Stimulated activated CD8-positive, alpha-beta memory T cell treated with anti-CD3 and anti-CD28 coated beads, Interleukin-4, amount 100 ng/mL, for 4 hours (primary cell): ENCODE data around the gene SNCA.

Experiments
- DNase-seq, 2 donors: peaks; one replicate each; pipeline ENCODE4 v3.0.0-alpha.2; 2020; ENCODE audit warnings: low read depth in 2 of 2, low spot score in 1 of 2

SNCA gene

DNA sequence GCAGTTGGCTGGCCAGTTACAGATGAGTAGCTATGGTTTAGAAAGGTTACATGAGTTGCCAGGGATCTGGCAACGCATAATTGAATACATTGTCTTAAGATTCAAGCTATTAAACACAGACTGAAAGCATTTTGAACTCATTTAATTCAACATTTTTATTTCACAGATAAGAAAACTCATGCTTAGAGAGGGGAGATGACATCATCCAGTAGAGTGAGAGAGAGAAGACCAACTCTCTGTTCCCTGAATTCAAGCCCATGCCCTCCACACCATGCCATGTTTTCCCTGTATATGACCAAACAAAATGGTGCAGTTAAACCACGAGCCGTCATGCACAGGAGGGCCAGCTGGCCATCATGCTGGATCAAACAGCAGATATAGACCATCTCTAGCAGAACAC lies 22.6 kb downstream of the SNCA start:
- DNase-seq, result no peak

DNA sequence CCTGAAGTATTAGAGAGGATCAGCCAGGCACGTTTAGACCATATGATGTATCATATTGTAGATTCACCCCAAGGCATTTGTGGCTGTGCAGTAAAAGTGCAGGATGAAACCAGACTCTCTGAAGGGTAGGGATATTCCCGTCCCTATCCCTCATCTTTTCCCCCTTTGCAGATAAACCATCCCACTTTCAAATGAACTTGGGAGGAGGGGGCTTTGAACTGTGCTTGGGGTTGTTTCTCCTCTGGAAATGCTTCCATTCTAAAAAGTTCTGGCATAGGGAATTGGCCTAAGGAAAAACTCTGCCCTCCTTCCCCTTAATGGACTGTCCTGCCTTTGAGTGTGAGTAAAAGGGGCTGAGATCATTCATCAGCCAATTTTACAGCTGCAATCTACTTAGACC lies 23.8 kb downstream of the SNCA start:
- DNase-seq, result no peak

DNA sequence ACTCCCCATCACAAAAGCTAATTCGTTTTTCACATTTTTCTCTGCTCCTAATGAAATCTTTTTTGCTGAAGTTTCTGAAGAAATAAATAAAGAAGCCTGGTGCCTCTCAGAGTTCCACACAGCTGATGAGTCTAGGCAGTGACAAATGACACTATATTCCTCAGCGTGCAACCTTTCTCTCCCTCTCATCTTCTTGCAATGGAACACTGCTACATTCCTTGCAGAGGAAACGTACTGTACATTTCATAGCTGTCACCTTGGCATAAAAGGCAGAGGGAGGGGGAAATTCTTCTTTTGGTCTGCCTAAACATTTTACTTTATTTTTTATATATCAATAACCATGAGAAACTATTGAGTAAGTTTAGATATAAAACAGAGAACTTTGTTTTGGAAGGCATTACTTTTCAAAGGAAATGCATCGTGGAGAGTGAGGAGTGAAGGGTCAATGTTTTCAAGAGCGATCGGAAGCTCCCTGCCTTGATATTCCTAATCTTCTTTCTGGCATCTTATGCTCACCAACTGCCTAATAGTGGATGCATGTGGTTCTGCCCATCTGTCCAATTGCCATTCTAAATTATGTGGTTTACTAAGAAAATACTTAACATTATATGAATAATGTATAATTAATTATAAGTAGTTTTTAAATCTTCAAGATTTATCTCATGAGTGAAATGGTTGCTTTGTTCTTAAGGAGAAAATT lies 29.4 kb downstream of the SNCA start:
- no peak for DNase-seq

DNA sequence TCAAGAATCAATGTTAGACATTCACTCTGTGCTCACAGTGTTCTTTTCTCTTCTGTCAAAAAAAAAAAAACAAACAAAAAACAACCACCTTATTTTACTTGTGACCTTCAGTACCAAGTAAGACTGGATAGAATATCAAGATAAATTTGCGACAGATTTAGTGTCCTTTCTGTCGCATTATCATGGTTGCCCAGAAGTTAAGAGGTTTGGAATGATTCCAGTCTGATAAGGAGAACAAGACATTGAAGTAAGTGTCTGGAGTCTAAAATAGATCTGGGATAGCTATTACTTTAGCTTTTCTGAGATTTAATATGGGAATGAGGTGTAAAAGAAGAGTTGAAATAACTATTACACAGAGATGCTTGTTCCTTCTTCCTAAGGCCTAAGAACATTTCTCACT lies 31.7 kb downstream of the SNCA start:
- no peak for DNase-seq

DNA sequence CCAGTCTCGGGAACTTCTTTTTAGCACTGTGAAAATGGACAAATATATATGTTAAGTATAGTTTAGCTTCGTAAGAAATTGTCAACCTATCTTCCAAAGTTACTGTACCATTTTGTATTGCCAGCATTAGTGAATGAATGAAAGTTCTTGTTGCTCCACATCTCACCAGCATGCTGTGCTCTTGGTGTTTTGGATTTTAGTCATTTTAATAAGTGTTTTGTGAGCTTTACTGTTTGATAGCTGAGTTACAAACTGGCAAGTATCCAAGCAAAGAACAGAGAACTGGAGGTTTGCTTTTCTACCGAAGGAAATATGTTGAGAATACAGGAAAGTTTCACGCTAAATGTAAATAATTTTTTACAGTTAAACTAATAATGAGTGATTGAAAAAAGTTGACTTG lies 33.0 kb downstream of the SNCA start:
- no peak for DNase-seq

DNA sequence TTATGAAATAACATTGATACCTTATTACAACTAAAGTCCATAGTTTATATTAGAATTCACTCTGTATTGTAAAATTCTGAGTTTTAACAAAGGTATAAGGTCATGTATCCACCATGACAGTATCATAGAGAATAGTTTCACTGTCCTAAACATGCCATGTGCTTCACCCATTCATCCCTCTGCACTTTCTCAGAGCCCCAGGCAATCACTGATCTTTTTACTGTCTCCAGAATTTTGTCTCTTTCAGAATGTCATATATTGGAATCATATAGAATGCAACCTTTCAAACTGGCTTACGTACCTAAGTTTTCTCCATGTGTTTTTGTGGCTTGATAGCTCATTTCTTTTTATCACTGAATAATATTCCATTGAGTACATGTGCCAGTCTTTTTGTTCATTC lies 33.9 kb downstream of the SNCA start:
- no peak for DNase-seq

DNA sequence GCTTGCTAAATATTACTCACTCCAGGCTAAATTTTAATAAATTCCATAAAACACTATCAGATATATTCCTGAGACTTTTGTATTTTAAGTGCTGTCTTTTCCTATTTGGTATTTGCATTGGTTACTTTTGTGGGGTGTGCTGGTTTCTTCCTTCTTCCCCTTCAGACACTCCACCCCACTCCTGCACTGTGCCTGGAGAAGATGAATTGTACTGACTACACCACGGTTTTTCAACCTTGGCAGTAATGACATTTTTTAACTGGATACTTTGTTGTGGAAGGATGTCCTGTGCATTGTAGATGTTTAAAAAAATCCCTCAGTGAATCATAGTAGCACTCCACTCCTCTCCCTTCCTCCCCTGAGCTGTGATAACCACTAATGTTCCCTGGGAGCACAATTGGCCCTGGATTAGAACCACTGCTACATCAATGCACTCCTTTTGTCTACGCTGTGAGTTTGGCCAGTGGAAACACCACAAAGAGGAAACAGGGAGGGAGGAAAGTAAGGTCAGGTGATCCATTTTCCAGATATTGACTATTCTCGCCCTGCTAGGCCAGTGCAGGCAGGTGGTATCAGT lies 36.3 kb downstream of the SNCA start:
- DNase-seq, result no peak

DNA sequence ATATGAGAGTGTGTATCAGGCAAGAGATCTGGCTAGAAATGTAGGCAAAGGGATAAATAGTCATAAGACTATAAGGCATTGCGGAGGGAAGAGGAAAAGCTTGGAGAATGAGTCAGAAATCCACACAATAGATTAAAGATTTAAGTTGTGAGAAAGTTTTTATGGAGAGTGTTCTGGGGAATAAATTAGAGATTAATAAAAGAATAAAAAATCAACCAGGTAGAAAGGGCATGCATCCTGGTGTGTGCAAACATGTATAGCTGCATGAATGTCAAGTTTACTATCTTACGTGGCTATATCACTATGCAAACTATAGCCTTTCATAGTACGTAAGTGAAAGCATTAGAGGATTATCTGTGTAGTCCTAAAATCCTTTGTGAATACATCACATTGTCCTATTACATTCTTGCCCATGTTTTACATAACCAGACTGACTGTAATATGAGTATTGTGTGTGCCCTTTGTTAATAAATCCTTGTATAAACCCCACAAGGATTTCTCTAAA lies 36.9 kb downstream of the SNCA start:
- no peak for DNase-seq

DNA sequence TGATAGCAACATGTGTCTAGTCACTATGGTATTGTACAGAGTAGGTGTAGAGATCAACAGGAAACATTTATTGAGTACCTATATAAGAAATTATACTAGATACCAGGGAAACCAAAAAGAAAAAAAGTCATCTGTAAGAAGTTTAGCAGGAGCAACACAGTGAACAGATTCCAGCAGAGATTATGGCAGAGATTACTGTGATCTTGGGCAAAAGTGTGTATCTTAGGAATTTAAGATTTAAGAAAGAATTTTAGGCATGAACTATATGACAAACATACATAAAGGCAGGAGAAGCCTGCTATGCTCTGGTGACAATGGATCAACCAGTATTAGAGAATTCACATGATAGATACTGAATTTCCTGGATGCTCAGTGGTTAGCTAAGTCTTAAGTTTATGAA lies 37.9 kb downstream of the SNCA start:
- no peak for DNase-seq

DNA sequence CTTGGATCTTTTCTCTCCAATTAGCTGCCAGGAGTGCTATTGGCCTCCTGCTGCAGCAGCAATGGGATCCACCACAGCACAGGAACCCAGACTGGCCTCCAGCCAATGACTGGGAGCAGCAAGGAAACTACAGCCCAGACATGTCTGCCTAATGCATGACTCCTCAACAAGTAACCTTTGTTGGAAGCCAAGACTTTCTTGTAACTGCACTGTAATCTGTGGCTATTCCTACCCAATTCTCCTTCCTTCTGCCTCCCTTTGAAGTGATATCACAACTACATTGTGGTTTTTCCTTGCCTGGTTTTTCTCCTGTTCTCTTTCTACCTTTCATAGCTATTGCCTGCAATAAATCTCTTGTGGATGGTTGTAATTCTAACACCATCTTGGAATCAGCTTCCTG lies 39.8 kb downstream of the SNCA start:
- no peak for DNase-seq

DNA sequence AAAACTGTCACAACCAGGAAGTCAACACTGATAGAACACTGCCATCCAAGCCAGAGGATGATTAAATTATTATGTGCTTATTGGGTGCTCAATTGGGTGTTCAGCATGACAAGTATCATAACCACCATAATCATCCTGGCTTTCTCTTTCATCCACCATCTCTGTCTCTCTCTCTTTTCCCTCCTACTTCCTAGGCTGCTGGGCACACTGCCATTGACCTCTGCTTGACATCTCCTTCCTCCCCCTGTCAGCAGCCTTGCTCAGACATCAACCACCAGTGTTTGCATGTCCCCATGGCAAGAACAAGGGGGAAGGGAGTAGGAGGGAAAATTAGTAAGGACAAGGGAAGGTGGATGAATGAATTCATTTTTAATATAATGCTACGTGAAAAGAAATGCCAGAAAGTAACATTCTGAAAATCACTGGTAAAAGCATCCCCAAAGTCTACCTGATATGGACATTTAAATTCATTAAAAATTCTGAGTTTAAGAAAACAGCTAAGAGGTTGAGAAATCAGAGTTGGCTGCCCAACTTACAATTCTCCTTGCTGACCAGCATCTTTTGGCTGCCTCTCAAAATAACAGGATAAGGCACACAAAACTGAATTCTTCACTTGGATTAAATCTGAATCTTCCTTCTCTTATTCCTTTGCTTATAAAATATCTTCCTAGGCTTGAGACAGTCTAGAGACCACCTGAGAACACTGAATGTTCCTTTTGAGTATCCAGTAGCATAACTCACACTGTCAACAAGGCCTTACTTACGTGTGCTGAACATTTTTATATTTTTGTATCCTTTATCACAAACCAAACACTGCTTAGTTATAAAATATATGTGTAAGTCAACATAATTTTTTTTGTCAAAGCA lies 48.5 kb downstream of the SNCA start:
- DNase-seq, result no peak

DNA sequence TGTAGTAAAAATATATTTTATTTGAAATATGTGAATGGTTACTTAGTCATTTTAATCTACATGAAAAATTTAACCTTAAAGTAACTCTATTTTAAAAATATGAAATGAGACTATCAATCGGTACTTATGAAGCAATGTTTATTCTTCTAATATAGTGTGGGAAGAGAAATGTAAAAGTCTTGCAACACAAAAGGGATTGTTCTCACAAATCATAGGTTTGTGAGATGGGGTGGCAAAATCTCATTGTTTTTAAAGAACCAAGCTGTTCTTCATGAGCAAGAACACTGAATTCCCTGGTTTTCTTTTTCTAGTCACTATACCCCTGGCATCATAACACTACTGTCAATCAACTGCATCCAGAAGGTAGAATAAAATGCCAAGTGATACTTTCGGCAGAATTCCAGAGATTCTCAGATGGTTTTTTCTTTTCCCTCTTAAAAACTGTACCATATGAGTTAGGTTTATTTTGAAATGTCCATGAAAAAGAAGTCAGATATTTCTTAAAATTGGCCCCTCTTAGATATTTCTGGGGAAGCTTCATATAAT lies 52.2 kb downstream of the SNCA start:
- no peak for DNase-seq

DNA sequence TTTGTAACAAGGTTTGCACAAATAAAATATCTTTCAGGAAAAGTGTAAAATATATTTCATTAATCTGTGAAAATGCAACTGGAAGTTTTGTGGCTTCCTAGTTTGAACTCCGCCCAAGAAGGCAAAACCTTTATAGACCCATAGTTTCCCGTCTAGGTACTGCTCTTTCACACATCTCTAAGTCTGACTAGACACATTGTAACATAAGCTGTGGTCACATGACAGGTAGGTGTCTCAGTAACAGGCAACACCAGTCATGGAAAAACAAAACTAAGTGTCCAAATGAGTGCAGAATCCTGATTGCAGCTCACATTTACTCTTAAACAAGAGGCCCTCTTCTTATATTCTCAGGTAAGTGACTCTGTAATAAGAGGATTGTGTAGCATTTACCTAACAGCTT lies 55.6 kb downstream of the SNCA start:
- DNase-seq, result no peak

DNA sequence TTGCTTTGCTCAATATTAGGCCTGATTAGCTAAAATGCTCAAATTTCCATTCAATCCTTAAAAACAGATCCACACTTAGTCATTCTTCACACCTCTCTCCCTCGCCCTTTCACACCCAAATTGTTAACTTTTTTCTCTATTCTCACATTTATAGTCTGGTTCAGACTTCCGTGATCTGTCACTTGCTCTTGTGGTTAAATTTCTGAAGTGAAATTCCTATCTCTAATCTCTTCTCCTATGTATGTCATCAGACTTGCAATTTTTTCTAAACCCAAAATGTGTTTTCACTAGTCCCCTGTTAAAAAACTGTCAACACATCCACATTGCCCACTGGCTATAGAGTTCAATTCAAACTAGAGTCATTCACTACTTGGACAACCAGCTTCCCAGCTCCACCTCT lies 63.2 kb downstream of the SNCA start:
- DNase-seq, result no peak

DNA sequence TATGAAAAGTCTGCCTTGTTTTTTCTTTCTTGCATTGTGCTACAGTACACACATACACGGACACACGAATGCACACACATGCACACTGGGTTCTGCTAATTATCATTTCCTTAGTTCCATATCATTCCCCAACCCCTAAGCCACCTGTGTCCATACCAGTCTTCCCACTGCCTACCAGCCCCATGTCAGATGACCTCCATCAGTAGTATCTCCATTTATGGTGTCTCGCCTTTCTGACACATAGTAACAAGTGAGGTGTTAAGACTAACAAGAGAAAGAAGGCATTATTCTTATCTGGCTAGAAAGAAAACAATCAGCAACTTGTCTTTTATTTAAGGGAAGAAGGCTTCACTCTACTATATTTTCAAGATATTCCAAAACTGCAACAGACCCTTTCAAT lies 67.1 kb downstream of the SNCA start:
- no peak for DNase-seq

DNA sequence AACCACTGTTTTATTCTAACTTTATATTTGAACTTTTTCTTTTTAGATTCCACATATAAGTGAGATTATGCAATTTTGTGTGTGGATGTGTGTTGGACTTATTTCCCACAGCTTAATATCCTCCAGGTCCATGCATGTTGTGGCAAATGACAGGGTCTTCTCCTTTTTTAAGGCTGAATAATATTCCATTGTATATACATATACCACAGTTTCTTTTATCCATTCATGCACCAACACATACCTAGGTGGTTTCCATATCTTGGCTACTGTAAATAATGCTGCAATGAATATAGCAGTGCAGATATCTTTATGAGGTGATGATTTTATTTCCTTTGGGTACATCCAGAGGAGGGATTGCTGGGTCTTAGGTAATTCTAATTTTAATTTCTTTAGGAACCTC lies 69.0 kb downstream of the SNCA start:
- no peak for DNase-seq

DNA sequence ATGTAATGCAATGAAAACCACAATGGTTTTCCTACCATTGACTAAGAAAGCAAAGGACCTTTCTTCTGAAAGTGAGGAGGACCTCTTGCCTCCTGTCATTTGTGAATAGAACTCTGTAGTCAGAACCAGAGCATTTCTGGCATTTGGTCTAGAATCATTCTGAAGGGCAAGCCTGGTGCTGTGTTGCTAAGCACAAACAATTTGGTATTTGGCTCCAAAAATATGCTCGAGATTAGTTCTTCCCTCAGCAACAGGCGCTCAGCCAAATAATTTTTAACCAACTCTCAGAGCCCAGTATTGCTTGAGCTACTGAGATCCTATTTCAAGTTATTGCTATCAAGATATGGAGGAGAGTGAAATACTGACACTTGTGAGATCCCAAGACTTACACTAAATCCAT lies 71.0 kb downstream of the SNCA start:
- DNase-seq, result no peak

DNA sequence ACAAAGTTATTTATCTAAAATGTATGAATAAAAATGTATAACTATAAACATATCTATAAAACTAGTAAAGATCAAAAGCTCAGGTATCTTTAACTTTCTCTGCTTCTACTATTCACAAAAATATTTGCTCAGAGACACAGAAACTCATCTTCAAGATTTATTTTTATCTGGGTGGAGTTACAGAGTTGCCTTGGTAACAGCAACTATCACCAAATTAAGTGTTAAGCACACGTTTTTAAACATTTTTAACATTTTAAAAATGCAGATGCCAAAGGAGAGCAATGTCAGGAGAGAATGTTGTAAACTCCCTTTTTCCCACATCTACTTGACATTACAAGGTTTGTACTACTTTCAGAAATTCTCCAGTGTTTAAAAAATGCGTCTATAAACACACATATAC lies 71.4 kb downstream of the SNCA start:
- DNase-seq, result no peak

DNA sequence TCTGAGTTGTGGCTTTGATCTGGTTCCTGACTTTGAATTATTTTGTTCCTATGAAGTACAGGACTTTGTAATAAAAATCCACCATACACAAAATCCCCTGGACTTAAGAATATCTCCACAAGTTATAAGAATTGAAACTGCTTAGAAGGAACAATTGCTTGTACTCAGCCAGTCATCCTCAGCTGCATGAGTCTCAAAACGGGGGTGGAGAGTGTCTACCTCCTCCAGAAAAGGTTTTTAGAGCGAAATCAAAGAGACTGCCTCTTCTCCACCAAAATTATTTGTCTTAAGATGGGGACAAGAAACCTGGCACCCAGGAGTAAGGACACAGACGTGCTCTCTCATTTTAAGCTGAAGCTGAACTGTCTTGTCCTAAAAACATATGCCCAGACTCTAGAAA lies 74.7 kb downstream of the SNCA start:
- DNase-seq, result no peak

DNA sequence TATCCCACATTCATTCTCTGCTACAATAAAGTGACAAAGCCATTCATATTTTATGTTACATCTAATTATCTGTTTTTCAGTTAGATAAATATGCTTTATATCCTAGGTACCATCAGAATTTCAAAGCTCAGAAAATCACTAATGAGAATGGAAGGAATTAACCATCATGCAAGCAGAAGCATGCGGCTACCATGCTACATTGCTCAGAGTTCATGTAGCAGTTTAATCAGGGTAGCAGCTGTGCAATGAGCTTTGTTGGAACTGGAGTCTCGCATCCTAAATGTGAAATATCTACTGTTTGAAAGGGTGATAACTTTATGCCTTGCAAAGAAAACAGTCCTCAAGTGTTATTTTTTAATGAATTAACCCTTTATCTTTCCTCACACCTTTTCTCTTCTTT lies 77.5 kb downstream of the SNCA start:
- no peak for DNase-seq

DNA sequence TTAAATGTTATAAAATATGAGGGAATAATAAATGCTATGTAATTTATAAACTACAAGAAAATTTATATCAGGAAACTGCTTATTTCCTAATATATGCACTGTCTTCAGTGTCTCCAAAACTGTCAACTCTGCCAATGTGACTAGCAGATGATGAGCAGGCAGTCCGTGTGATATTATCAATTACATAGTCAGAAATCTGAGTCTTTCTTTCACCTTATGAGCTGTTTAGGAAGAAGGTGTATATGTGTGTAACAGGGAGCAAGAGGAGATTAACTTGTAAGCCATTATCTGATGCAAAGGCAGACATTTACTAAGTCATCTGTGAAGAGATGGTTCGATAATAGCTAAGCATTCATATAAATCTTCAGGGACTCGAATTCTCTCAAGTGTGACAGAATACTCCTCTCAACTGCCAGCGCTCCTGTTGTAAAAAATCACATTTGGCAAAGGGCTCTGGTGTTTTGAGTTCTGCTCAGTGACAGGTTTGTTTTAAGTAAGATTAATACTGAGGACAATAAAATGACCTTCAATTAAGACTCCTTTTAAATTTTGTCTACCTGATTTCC lies 79.7 kb downstream of the SNCA start:
- no peak for DNase-seq

DNA sequence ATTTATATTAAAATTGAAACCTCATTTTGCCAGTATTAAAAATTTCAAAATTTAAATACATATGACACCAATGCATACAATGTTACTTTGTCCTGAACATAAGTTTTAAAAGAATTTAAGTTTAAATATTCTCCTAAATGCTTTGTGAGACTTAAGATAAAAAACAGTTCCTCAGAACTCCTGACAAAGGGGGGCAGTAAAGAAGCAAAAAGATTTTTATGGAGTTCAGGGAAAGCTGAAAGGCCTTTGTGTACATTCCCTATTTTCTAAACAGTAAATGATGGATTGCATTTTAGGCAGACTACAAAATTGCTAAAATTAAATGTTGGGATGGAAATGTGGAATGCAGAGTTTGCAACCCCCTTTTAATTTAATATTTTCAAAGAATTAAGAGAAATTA lies 81.7 kb downstream of the SNCA start:
- DNase-seq, result no peak
